ENCODE results near the gene ADGRB2.

ADGRB2 gene

GRCh38 chr1:31764312-31765040 lies at the start of gene ADGRB2:
TSS of gene ADGRB2 (minus strand) at chr1:31764340. CDS start at chr1:31757221, 7,119 bp downstream.
- peak in 26 of 51 donors; percentile 11 to 82 (median 40) for DNase-seq

GRCh38 chr1:31812158-31812829 lies 48.2 kb upstream of the ADGRB2 start:
- DNase-seq, result no peak

- peak in 50 of 51 donors; percentile 24 to 94 (median 76) for DNase-seq
These were observed 47.5 kb upstream of the ADGRB2 start for GRCh38 chr1:31811605-31812004.

- no peak for DNase-seq
These were observed 45.6 kb upstream of the ADGRB2 start for GRCh38 chr1:31809698-31810097.

GRCh38 chr1:31807273-31808048 lies 43.3 kb upstream of the ADGRB2 start:
- no peak for DNase-seq

GRCh38 chr1:31805318-31805717 lies 41.2 kb upstream of the ADGRB2 start:
- no peak for DNase-seq

GRCh38 chr1:31804098-31804497 lies 40.0 kb upstream of the ADGRB2 start:
- no peak for DNase-seq

GRCh38 chr1:31803610-31804009 lies 39.5 kb upstream of the ADGRB2 start:
- no peak for DNase-seq

- peak in 2 of 51 donors; percentile 40 to 54 for DNase-seq
These were observed 38.3 kb upstream of the ADGRB2 start for GRCh38 chr1:31802190-31803150.

- DNase-seq, result no peak
These were observed 37.3 kb upstream of the ADGRB2 start for GRCh38 chr1:31801458-31801857.

GRCh38 chr1:31800674-31800967 lies 36.5 kb upstream of the ADGRB2 start:
- DNase-seq, result no peak

GRCh38 chr1:31799895-31800673 lies 35.9 kb upstream of the ADGRB2 start:
- DNase-seq, result no peak

GRCh38 chr1:31799196-31799894 lies 35.2 kb upstream of the ADGRB2 start:
- DNase-seq, result no peak

- peak in 2 of 51 donors; percentile 12 to 57 for DNase-seq
These were observed 34.5 kb upstream of the ADGRB2 start for GRCh38 chr1:31798433-31799195.

GRCh38 chr1:31798086-31798432 lies 33.9 kb upstream of the ADGRB2 start:
- DNase-seq, result no peak

- DNase-seq, result no peak
These were observed 33.1 kb upstream of the ADGRB2 start for GRCh38 chr1:31797216-31797615.

GRCh38 chr1:31796707-31797106 lies 32.6 kb upstream of the ADGRB2 start:
- no peak for DNase-seq

- DNase-seq, result peak in 21 of 51 donors; percentile 15 to 77 (median 36)
These were observed 31.9 kb upstream of the ADGRB2 start for GRCh38 chr1:31795801-31796621.

Data from hypothalamus (tissue), 51 donors.